H9 (cell line): ENCODE data around the gene LRIG3. TPM values are rescaled to one million over a fixed set of nuclear protein-coding genes. Genes with fewer than 3 reads are reported as not detected.
A peak's percentile ranks its signal among the peaks of the same experiment; 100 is the strongest.

Experiments used
- DNase-seq: peaks from one replicate; pipeline ENCODE4 v3.0.0-alpha.2; 2017
- H2AFZ ChIP-seq: one replicate; pipeline ENCODE4 v1.6.1; 2013; ENCODE audit warnings: mild to moderate bottlenecking, low read length, control low read depth, moderate library complexity
- H2AK5ac ChIP-seq: 2 replicates; pipeline ENCODE4 v1.6.1; 2013; ENCODE audit warnings: low read length, control low read depth, mixed read lengths; ENCODE audit not compliant: insufficient read length
- H2BK120ac ChIP-seq: one replicate; pipeline ENCODE4 v1.6.1; 2013; ENCODE audit warnings: low read depth, mild to moderate bottlenecking, low read length, control low read depth, inconsistent platforms; ENCODE audit not compliant: poor library complexity, severe bottlenecking
- H2BK12ac ChIP-seq: 2 replicates; pipeline ENCODE4 v1.6.1; 2013; ENCODE audit warnings: low read length, control low read depth, mixed read lengths, low read depth; ENCODE audit not compliant: insufficient read length
- H2BK15ac ChIP-seq: 2 replicates; pipeline ENCODE4 v1.6.1; 2013; ENCODE audit warnings: low read depth, low read length, control low read depth
- H2BK20ac ChIP-seq: one replicate; pipeline ENCODE4 v1.6.1; 2013; ENCODE audit warnings: low read depth, mild to moderate bottlenecking, low read length, control low read depth, inconsistent platforms; ENCODE audit not compliant: poor library complexity, severe bottlenecking
- H2BK5ac ChIP-seq: 2 replicates; pipeline ENCODE4 v1.6.1; 2013; ENCODE audit warnings: low read length, control low read depth, mixed read lengths; ENCODE audit not compliant: insufficient read length
- H3K14ac ChIP-seq: 2 replicates; pipeline ENCODE4 v1.6.1; 2013; ENCODE audit warnings: low read length, control low read depth; ENCODE audit not compliant: insufficient read depth
- H3K18ac ChIP-seq: 2 replicates; pipeline ENCODE4 v1.6.1; 2013; ENCODE audit warnings: low read depth, mild to moderate bottlenecking, mixed read lengths, low read length, control low read depth; ENCODE audit not compliant: insufficient read length
- H3K23ac ChIP-seq: 2 replicates; pipeline ENCODE4 v1.6.1; 2013; ENCODE audit warnings: low read length, control low read depth, mixed read lengths, low read depth; ENCODE audit not compliant: insufficient read length
- H3K23me2 ChIP-seq: 2 replicates; pipeline ENCODE4 v1.6.1; 2013; ENCODE audit warnings: low read depth, mild to moderate bottlenecking, mixed read lengths, low read length, control low read depth; ENCODE audit not compliant: insufficient read length, poor library complexity, severe bottlenecking
- H3K27ac ChIP-seq: 2 replicates; pipeline ENCODE4 v1.5.1; 2013; ENCODE audit warnings: low read length, control low read depth, mixed read lengths, low read depth; ENCODE audit not compliant: insufficient read length
- H3K27me3 ChIP-seq: 2 replicates; pipeline ENCODE4 v1.6.1; 2013; ENCODE audit warnings: low read length, control low read depth, inconsistent platforms; ENCODE audit not compliant: insufficient read depth
- H3K4ac ChIP-seq: 2 replicates; pipeline ENCODE4 v1.6.1; 2013; ENCODE audit warnings: low read depth, mild to moderate bottlenecking, control low read depth, inconsistent platforms, low read length, moderate library complexity
- H3K4me1 ChIP-seq: 2 replicates; pipeline ENCODE4 v1.6.1; 2013; ENCODE audit warnings: low read length, control low read depth, inconsistent platforms; ENCODE audit not compliant: insufficient read depth
- H3K4me2 ChIP-seq: 2 replicates; pipeline ENCODE4 v1.6.1; 2013; ENCODE audit warnings: low read length, control low read depth, mixed read lengths; ENCODE audit not compliant: insufficient read length, insufficient read depth
- H3K56ac ChIP-seq: 2 replicates; pipeline ENCODE4 v1.6.1; 2013; ENCODE audit warnings: low read depth, mild to moderate bottlenecking, mixed read lengths, low read length, control low read depth; ENCODE audit not compliant: insufficient read length
- H3K79me1 ChIP-seq: 2 replicates; pipeline ENCODE4 v1.6.1; 2013; ENCODE audit warnings: low read depth, mild to moderate bottlenecking, moderate library complexity, low read length, control low read depth, inconsistent platforms; ENCODE audit not compliant: insufficient read depth, poor library complexity, severe bottlenecking
- H3K79me2 ChIP-seq: 2 replicates; pipeline ENCODE4 v1.6.1; 2013; ENCODE audit warnings: low read length, control low read depth, inconsistent platforms; ENCODE audit not compliant: insufficient read depth
- H3K9ac ChIP-seq: 2 replicates; pipeline ENCODE4 v1.6.1; 2013; ENCODE audit warnings: low read length, control low read depth, mixed read lengths; ENCODE audit not compliant: insufficient read length; ENCODE audit errors: extremely low read depth
- H3K9me3 ChIP-seq: one replicate; pipeline ENCODE4 v1.6.1; 2013; ENCODE audit warnings: low read depth, low read length, inconsistent platforms; ENCODE audit not compliant: control insufficient read depth
- H3T11ph ChIP-seq: one replicate; pipeline ENCODE4 v1.6.1; 2013; ENCODE audit warnings: mild to moderate bottlenecking, low read length, control low read depth, inconsistent platforms
- H4K20me1 ChIP-seq: one replicate; pipeline ENCODE4 v1.6.1; 2013; ENCODE audit not compliant: control insufficient read depth, insufficient read length, insufficient read depth
- H4K5ac ChIP-seq: 2 replicates; pipeline ENCODE4 v1.6.1; 2013; ENCODE audit warnings: low read depth, mild to moderate bottlenecking, mixed read lengths, low read length, control low read depth; ENCODE audit not compliant: insufficient read length
- H4K8ac ChIP-seq: replicated peaks from 2 replicates; pipeline ENCODE4 v1.6.1; 2013; ENCODE audit warnings: low read length, control low read depth, mixed read lengths, low read depth; ENCODE audit not compliant: insufficient read length
- H4K91ac ChIP-seq: 2 replicates; pipeline ENCODE4 v1.6.1; 2013; ENCODE audit warnings: low read depth, mild to moderate bottlenecking, moderate library complexity, mixed read lengths, low read length, control low read depth; ENCODE audit not compliant: insufficient read length
- H3K27ac Mint-ChIP-seq, 3 experiments: 2 replicates in 2 of 3; 3 replicates in 1 of 3; pipeline ENCODE4 v1.8.0; 2020 to 2021; ENCODE audit warnings: mixed read lengths in 3 of 3, mild to moderate bottlenecking in 1 of 3, moderate library complexity in 1 of 3
- H3K27me3 Mint-ChIP-seq: 2 replicates; pipeline ENCODE4 v1.8.0; 2021; ENCODE audit warnings: low read depth, mild to moderate bottlenecking, moderate library complexity, mixed read lengths
- H3K36me3 Mint-ChIP-seq, 3 experiments: 2 replicates in 2 of 3; 3 replicates in 1 of 3; pipeline ENCODE4 v1.8.0; 2020 to 2021; ENCODE audit warnings: low read depth in 3 of 3, mixed read lengths in 3 of 3; ENCODE audit not compliant: insufficient read depth in 1 of 3
- H3K4me1 Mint-ChIP-seq, 2 experiments: 2 replicates each; pipeline ENCODE4 v1.8.0; 2020; ENCODE audit warnings: mixed read lengths in 2 of 2
- H3K4me3 Mint-ChIP-seq, 2 experiments: 2 replicates in 1 of 2; 3 replicates in 1 of 2; pipeline ENCODE4 v1.8.0; 2020 to 2021; ENCODE audit warnings: mild to moderate bottlenecking in 2 of 2, mixed read lengths in 2 of 2, moderate library complexity in 1 of 2
- H3K9me3 Mint-ChIP-seq, 2 experiments: 2 replicates in 1 of 2; 3 replicates in 1 of 2; pipeline ENCODE4 v1.8.0; 2020; ENCODE audit warnings: mild to moderate bottlenecking in 2 of 2, mixed read lengths in 2 of 2, moderate library complexity in 1 of 2
- WGBS: extraction: QIAGEN DNeasy Blood & Tissue Kit; methylation state at CpG from one replicate; pipeline ENCODE4 v1.1.7; 2013; ENCODE audit warnings: missing lambda C conversion rate, low lambda C conversion rate, mixed read lengths; ENCODE audit not compliant: insufficient read length; ENCODE audit errors: extremely low coverage; 5-methylcytosine and 5-hydroxymethylcytosine counted together
- total RNA-seq: library from RNA; stranded (reverse); gene quantifications from 2 replicates; pipeline ENCODE4 v1.2.1, GENCODE V29; 2021
- TF ChIP-seq, protein P1 (sequence below): fragments of 200-600 bp; sonication (generic); conservative IDR thresholded peaks from 3 replicates; pipeline ENCODE4 v1.8.0; 2021; ENCODE audit warnings: antibody characterized with exemption, mild to moderate bottlenecking

The LRIG3 gene
- total RNA-seq, 1 experiment from 2014 or later: 10.9 TPM

DNA sequence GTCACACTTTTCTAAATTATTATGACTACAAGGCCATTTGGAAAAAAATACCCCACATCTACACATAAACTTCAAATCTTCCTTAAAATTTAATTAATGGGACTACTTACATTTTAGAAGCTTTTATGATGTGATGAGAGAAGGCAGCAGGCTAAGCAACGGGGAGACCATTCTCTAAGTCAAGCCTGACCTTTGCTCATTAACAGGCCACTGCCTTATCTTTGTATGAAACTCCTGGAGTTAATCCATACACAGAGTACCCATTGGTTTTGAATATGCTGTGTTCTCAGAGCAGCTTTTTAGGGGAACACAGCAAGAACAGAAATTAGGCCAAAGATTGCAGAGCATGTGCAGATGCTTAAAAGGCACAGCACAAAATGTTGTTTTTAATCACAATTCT is 35.5 kb upstream of the LRIG3 start:
- H3K9me3 Mint-ChIP-seq: no peaks in the 10 kb centered on the region
- Histone ChIP-seq H3K79me1 (no peaks in the 10 kb centered on the region), H2BK12ac (no peak overlapping the region), H3K56ac (no peak overlapping the region), H3K27me3 (no peaks in the 10 kb centered on the region), H3K18ac (no peak overlapping the region), H3K9ac (no peak overlapping the region), H2BK120ac (no peak overlapping the region), H3K4me1 (peaks cover 2% of the 10 kb centered on the region; the same call in 1 of the 2 replicates), H2AK5ac (no peak overlapping the region), H3K23ac (no peak overlapping the region), H3K4me2 (no peak overlapping the region), H2BK5ac (no peak overlapping the region), H3K23me2 (no peaks in the 10 kb centered on the region), H4K8ac (no peak overlapping the region), H4K5ac (no peak overlapping the region), H3K14ac (no peak overlapping the region), H2BK20ac (no peak overlapping the region), H3K27ac (no peak overlapping the region), H3T11ph (no peak overlapping the region), H3K4ac (no peak overlapping the region), H3K9me3 (no peaks in the 10 kb centered on the region), H3K79me2 (no peaks in the 10 kb centered on the region), H2AFZ (no peak overlapping the region), H4K20me1 (no peaks in the 10 kb centered on the region), H4K91ac (no peak overlapping the region), H2BK15ac (no peak overlapping the region)
- DNase-seq: no peak
- no CpG with 5 or more reads among the region's 1 CpG for WGBS
- H3K4me3 Mint-ChIP-seq: no peak overlapping the region
- peak overlapping the region in 1 of 3 experiments; percentile 1; a peak in 1 of 7 replicates for H3K27ac Mint-ChIP-seq
- H3K36me3 Mint-ChIP-seq: no peaks in the 10 kb centered on the region
- TF ChIP-seq, protein P1, sequence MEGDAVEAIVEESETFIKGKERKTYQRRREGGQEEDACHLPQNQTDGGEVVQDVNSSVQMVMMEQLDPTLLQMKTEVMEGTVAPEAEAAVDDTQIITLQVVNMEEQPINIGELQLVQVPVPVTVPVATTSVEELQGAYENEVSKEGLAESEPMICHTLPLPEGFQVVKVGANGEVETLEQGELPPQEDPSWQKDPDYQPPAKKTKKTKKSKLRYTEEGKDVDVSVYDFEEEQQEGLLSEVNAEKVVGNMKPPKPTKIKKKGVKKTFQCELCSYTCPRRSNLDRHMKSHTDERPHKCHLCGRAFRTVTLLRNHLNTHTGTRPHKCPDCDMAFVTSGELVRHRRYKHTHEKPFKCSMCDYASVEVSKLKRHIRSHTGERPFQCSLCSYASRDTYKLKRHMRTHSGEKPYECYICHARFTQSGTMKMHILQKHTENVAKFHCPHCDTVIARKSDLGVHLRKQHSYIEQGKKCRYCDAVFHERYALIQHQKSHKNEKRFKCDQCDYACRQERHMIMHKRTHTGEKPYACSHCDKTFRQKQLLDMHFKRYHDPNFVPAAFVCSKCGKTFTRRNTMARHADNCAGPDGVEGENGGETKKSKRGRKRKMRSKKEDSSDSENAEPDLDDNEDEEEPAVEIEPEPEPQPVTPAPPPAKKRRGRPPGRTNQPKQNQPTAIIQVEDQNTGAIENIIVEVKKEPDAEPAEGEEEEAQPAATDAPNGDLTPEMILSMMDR: no peak
- no peaks in the 10 kb centered on the region for H3K27me3 Mint-ChIP-seq
- peaks cover 16 to 20% of the 10 kb centered on the region in 2 experiments for H3K4me1 Mint-ChIP-seq
